Hematopoietic multipotent progenitor cell (in vitro differentiated cells): ENCODE measurements around the gene ASL. TPM values are rescaled to one million over a fixed set of nuclear protein-coding genes. Genes with fewer than 3 reads are reported as not detected.
"Not testable (repeated sequence)": the region's sequence is repeated elsewhere in the genome, so short reads cannot be mapped to it uniquely, and the experiment has no call there.

Experiments used
- DNase-seq, 3 donors: peaks; one replicate each; pipeline ENCODE4 v3.0.0-alpha.2; 2011 to 2015; ENCODE audit warnings: low read depth in 2 of 3, low spot score in 2 of 3
- total RNA-seq: library from RNA; depleted of rRNA; stranded (reverse); fragments of >200 nt; gene quantifications from one replicate; pipeline ENCODE4 v1.2.3, GENCODE V29; 2012

Gene ASL
- total RNA-seq: 40.4 TPM

DNA sequence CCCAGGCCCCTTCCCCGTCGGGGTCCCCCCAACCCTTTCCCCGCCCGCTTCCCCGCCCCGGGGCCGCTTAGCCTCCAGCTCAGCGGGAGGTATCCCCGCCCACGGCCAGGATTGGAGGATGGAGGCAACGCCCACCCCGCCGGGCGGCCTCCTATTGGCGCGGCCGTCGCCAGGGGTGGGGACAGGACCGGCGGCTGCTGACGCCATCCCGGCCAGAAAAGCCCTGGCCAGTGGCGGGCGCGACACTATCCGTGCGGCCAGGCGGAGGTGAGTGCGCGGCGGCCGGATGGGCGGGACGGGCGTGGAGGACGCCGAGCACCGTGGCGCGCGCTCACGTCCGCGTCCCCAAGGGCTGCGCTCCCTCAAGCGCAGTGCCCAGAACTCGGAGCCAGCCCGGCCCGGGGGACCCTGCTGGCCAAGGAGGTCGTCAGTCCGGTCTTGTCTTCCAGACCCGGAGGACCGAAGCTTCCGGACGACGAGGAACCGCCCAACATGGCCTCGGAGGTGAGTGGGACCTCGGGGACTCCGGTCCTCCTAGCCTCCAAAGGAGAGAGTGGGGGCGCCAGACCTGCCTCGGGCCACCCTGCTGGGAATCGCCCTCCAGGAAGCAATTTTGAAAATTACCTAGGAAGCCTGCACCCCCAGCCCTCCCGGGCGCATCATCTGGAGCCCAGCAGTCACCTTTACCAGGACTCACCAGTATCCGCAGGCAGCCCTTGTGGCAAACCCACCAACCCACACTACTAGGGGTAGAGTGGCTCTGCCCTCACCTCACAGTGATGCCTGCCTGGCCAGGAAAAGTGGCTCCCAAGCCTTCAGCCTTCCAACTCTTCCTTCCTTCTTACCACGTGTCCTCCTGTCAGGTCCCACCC, at the start of gene ASL:
TSS of gene ASL (plus strand) at position 230 of the 872 bp plus-strand sequence. CDS start at position 493, 263 bp downstream.
- peak; percentile 60 to 89 (median 88) for DNase-seq

DNA sequence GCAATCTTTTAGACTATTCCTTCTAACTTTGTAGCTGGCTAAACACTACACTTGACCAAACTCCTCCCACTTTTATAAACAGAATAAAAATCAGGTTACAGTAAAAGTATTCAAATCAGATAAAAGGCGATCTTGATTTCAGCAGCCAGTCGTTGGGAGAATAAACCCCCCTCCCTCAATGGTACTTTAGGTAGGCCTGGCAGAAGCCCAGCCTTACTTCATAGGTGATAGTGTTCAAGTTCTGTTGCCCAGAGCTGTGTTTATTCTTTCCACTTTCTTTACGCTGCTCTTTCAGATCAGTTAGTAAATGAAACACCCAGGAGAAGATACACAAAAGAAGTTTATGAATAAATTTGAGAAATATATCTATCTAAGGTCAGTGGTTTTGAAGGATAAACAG, 47.3 kb upstream of the ASL start:
- not testable (repeated sequence) for DNase-seq

DNA sequence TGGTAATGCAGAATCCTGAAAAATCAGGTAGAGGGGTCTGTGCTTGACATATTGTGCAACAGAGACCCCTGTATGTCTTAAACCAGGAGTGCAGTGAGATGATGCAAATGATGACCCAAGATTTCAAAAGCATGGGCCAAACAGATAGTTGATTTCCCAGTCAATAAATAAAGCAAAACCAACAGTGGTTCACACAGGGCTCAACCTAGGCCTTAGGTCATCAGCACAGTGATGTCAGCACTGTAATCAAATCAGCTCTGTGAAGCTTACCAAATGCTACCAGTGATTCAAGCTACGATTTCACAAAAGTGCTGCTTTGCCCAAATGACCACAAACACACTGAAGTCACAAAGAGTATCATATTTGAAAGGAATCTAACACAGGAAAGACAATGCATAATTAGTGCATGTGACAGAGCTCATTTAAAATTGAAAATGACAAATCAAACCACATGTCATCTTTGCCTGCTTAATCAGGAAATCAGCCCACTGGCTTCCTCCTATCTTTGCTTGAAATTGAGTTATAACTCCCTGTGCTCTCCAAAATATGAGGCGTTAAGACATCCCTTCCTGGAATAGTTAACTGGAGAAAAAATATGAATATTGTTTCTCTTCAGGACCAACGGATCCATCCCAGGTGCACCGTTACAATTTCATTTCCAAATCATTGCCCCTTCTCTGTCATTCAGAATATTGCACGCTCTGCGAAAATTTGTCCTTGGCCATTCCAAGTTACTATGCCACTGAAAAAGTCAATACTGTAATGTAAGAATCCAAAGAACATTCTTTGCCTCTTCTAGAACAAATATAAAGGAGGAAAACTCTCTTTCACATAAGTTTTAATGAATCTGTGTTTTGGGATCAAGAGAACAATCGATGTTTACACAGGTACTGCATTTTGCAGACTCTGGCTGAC, 41.9 kb upstream of the ASL start:
- no peak for DNase-seq

DNA sequence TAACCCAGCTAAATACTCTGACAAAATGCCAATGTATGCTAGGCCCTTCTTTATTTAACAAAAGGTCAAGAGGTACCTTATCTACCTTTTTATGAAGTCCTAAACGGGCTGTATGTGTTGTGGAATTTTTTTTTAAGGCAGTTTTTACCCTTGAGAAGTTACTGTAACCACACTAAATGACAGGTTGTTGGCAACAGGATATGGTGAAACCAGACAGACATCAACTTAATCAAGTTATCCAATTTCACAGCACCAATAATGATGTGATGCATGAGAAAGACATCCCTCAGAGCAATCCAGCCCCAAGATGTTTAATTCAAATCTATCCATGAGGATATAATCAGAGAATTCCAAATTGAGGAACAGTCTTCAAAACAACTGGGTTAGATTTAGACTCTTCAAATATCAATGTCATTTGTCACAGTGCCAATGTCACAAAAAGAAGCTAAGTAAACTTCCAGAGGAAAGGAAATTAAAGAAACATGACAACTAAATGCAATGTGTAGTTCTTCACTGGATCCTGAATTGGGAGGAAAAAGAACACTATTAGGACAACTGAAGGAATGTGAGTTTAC, 41.1 kb upstream of the ASL start:
- not testable (repeated sequence) for DNase-seq

DNA sequence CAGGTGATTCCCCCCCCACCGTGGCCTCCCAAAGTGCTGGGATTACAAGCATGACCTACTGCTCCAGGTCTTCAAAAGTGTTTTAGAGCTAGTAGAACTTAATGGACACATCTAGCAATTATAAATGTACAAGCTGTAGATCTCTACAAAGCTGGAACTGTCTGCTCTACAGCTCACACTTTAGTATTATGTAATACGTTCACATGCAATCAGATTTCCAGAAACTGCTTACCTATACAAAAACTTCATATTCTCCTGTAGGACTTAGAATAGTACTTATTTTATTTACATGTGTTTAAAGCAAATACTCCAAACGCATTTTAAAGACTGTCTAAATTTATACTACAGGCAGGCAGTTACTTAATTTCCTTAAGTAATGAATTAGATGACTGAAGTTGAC, 39.2 kb upstream of the ASL start:
- no peak for DNase-seq

DNA sequence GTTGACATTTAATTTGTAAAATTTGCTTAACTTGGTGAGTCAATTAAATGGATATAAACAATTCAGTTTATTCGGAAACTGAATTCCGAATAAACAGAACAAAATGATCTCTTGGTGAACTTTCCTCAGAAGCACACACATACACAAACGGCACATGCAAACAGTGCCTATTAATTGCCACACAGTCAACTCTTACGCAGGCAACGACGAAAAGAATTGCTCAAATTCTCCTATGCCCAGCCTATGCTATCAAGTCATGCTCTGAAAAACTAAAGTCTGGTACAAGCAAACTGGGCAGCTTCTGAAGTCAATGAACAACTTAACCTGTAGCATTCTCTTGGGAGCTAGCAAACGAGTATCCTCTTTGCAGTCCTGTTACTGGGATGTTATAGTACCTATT, 38.8 kb upstream of the ASL start:
- no peak for DNase-seq

DNA sequence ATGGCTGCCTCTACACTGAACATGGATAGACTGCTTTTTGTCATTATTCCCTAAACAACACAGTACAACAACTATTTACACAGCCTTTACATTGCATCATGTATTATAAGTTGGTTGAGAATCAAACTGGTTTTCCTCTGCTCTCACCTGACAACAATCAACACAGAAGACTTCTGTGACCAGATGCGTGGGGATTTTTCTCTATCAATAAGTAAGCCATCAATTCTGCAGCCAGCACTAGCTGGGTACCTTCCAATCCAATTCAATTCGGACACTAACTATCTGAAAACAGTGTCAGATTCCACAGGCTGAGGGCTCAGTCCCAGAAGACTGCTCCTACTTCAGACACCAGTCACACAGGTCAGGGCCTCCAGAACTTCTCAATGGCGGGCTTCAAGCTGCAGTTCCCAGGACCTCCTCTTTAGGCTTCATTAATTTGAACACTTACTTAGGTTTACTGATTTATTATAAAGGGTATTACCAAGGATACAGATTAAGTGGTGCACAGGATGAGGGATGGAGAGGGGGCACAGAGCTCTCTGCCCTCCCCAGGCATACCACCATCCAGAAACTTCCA, 36.4 kb upstream of the ASL start:
- no peak for DNase-seq

DNA sequence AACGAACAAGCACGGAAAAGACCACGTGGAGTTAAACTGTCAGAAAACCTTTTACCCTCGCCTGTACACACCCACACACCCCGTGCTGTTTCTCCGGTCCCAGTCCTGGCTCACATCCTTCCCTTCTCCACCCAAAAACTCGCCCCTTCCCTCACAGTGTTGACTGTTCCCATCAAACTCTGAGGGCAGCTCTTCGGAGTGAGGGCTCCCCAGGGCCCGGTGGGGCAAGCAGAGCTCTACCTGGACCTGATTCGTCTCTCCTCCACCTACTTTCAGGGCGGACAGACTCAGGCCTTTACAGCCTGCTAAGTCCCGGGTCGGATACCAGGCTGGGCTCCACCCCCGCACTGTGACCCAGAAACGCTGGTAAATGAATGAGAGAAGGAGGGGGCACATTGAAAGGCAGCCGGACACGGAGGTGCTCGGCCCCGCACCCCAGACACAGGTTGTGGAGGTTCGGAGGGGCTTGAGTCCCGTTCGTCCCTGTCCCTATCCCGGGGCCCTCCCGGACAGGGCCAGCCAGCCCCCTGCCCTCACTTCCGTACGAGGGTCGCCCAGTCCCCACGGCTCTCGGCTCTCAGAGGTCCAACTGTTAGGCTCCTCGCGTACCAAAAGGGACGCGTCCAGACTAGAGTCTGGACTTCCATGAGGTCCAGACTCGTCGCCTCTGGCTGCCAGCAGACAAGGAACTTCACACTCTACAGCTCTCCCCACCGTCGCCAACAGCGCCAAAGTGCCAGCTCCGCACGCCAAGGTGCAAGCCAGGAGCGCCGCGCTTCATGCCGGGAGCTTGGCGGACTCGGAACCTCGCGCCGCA, 31.7 kb upstream of the ASL start:
- DNase-seq: peak in 2 of 3 donors; percentile 71 to 76

DNA sequence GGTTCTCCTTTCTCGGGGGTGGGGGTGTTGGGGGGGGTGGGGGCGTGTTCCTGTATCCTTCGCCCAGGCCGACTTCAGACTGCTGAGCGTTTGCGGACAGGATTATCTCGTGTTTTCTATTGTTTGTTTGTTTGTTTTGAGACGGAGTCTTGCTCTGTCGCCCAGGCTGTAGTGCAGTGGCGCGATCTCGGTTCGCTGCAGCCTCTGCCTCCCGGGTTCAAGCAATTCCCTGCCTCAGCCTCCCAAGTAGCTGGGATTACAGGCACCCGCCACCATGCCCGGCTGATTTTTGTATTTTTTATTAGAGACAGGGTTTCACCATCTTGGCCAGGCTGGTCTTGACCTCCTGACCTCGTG, 31.1 kb upstream of the ASL start:
- DNase-seq: not testable (repeated sequence)

DNA sequence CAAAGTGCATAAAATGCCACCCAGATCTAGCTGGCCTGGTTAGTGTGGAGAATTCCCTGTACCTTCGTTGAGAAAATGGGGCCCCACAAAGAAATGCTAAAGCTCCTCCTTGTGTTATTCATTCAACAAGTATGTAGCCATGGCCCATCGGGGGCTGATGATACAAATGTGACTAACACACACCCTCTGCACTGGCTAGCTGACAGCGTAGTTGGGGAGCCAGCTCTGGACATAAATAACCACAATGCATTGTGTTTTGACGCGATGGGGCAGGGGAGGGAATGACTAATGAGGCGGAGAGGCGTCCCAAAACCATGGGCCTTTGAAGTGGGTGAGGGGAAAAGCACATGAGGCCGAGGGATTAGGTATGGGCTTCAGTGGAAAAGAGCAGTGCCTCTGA, 28.2 kb upstream of the ASL start:
- no peak for DNase-seq

DNA sequence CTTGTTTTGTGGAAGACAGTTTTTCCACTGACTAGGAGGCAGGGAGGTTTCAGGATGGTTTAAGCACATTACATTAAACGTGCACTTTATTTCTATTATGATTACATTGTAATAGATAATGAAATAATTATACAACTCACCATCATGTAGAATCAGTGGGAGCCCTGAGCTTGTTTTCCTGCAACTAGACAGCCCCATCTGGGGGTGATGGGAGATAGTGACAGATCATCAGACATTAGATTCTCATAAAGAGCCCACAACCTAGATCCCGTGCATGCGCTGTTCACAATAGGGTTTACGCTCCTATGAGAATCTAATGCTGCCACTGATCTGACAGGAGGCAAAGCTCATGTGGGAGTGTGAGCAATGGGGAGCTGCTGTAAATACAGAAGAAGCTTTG, 25.7 kb upstream of the ASL start:
- not testable (repeated sequence) for DNase-seq

DNA sequence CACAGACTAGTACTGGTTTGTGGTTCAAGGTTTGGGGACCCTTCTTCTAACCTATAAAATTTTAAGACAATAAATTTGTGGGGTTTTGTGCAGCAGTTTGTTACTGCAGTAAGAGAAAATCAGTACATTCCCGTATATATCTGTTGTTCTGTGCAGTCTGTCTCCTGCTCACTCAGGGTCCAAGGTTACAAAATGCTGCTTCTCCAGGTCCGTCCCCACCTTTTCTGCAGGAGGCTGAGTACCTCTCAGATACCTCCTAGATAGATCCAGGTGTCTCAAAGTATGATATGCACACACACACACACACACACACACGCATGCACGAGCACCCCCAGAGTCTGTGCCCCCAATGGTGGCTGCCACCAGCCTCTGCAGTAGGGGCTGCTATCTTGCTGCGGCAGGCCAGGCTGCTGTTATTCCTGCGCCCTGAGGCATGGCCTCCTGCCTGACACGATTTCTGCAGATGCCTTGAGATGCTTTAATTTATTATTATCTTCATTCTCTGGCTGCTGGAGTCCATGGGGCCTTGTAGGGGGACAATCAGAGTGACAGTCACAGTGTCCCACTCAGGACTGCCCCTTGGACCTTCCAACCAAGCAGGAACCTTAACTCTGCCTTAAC, 25.2 kb upstream of the ASL start:
- no peak for DNase-seq

DNA sequence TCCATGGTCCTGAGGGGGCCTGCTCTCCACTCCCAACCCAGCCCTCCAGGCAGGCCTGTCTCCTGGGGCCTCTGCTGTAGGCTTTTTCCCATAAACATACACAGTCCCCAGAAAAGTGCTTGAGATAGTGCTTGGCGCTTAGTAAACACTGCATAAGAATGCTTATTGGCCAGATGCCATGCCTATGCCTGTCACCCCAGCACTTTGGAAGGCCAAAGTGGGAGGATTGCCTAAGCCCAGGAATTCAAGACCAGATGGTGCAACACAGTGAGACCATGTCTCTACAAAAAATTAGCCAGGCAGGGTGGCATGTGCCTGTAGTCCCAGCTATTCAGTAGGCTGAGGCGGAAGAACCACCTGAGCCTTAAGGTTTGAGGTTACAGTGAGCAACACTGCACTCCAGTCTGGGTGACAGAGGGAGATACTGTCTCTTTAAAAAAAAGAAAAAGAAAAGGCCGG, 24.6 kb upstream of the ASL start:
- DNase-seq: no peak

DNA sequence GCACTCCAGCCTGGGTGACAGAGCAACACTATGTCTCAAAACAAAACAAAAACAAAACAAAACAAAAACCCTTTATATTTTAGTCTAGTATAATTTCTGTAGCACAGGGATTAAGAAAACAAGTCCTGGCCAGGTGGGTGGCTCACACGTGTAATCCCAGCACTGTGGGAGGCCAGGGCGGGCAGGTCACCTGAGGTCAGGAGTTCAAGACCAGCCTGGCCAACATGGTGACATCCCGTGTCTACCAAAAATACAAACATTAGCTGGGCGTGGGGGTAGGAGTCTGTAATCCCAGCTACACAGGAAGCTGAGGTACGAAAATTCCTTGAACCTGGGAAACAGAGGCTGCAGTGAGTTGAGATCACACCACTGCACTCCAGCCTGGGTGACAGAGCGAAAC, 23.2 kb upstream of the ASL start:
- DNase-seq: no peak

DNA sequence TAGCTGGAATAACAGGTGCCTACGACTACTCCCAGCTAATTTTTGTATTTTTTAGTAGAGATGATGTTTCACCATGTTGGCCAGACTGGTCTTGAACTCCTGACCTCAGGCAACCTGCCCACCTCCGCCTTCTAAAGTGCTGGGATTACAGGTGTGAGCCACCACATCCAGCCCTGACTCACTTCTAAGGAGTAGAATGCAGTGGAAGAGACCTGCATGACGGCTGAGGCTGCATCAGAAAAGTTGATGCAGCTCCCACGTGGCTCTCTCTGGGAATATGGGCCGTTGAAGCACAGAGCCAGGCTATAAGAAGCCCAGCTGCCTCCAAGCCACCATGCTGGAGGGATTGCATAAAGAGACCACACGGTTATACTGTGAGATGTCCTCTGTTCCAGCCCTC, 21.6 kb upstream of the ASL start:
- no peak for DNase-seq

DNA sequence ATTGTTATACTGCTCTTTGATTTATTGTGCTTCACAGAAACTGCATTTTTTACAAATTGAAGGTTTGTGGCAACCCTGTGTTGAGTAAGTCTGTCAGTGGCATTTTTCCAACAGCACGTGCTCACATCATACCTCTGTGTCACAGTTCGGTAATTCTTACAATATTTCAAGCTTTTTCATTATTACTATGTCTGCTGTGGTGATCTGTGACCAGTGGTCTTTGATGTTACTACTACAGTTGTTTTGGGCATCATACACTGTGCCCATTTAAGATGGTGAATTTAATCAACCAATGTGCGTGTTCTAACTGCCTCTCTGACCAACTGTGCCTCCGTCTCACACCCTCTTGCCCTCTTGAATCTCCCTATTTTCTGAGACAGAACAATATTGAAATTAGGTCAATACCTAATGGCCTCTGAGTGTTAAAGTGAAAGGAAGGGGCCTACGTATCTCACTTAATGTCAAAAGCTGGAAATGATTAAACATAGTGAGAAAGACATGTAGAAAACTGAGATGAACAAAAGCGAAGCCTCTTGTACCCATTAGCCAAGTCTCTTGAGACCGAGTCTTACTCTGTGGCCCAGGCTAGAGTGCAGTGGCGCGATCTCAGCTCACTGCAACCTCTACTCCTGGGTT, 20.2 kb upstream of the ASL start:
- no peak for DNase-seq

DNA sequence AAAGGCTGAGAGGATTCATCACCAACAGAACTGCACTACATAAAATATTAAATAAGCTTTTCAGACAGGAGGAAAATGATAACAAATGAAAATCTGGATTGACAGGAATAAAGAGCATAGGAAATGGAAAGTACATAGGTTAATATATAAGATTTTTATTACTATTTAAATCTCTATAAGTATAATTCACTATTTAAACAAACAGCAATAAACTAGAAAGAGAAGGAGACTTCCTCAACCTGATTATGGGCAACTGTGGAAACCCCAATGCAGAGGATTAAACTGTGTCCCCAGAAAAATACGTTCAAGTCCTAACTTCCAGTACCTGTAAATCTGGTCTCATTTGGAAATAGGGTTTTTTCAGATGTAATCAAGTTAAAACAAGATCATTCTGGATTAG, 14.8 kb upstream of the ASL start:
- DNase-seq: no peak

DNA sequence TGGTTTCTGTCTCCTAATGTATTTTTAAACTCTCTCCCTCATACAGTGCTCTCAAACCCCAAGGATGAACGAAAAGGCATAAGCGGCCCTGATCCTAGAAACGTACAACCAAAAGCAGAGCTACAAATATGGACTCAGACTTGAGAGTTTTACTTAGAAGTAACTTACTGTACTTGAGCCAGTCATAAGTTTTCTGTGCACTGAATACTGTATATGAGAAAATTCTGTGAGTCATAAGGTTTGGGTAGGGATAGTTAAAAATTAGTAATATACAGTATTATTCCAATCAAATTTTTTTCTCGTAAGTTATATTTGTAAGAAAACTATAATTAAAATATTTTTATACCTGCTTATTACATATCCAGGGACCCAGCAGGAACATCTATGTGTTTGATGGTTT, 5.9 kb upstream of the ASL start:
- no peak for DNase-seq

DNA sequence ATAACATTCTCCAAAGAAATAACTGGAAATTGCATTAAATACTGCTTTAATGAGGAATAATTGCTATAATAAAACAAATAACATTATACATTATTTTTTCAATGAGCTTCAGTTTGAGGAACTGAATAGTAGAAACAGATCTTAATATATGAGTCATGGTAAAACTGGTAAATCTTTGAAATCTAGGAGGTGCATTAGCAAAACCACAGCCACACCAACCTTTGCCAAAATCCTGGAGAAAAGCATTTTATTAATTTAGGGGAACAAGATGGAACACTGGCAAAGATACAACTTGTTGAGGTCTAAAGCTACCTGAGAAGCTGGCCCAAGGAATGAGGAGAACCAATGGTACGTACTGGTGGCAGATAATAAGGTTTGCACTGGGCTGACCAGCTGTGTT, 5.4 kb upstream of the ASL start:
- DNase-seq: no peak
